ENCODE data around the gene PARN. TPM values are rescaled to one million over a fixed set of nuclear protein-coding genes. Genes with fewer than 3 reads are reported as not detected.
"Not testable (repeated sequence)": the region's sequence is repeated elsewhere in the genome, so short reads cannot be mapped to it uniquely, and the experiment has no call there.

PARN gene
- total and polyA plus RNA-seq, 7 donors, result 10.3 to 20.9 (median 14.1) TPM

DNA sequence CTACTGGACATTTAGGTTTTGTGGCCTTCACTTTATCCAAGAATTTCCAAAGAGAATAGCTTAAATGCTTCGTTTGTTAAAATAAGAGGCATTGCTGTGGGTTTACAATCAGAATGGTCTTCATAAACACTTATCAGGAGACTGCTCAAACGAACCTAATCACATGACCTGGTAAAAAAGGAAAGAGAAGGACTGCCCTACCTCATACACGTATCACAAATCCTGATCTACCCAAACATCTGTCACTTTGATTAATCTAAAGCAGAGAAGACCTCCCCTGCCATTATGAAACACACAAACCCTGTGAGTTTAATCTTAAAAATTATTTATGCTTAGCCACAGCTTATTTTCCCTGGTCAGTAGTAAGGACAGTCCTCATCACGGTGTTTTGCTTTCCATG is 76.6 kb downstream of the PARN start:
- H3K27me3 ChIP-seq (ENCODE audit: insufficient read depth in 3 of 3, low read length in 2 of 3), result no peaks in the 10 kb centered on the region
- intact Hi-C loops (cut with DNase I), result no loop called here
- ATAC-seq, result no peak
- TF ChIP-seq, protein P1, sequence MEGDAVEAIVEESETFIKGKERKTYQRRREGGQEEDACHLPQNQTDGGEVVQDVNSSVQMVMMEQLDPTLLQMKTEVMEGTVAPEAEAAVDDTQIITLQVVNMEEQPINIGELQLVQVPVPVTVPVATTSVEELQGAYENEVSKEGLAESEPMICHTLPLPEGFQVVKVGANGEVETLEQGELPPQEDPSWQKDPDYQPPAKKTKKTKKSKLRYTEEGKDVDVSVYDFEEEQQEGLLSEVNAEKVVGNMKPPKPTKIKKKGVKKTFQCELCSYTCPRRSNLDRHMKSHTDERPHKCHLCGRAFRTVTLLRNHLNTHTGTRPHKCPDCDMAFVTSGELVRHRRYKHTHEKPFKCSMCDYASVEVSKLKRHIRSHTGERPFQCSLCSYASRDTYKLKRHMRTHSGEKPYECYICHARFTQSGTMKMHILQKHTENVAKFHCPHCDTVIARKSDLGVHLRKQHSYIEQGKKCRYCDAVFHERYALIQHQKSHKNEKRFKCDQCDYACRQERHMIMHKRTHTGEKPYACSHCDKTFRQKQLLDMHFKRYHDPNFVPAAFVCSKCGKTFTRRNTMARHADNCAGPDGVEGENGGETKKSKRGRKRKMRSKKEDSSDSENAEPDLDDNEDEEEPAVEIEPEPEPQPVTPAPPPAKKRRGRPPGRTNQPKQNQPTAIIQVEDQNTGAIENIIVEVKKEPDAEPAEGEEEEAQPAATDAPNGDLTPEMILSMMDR (IDR thresholded peaks at IDR 0.05), result no peak
- H3K9me3 ChIP-seq, result no peaks in the 10 kb centered on the region
- peaks cover 16% of the 10 kb centered on the region for H3K4me1 ChIP-seq
- H3K4me3 ChIP-seq, result no peak overlapping the region
- no peak overlapping the region for H3K27ac ChIP-seq
- DNase-seq, result no peak
- H3K36me3 ChIP-seq (ENCODE audit: insufficient read depth in 1 of 2, low read depth in 1 of 2), result peaks cover 0 to 47% of the 10 kb centered on the region in 2 donors
- 60 to 87% (median 69%) methylated on average over 4 of the region's 4 CpGs for WGBS, 3 donors

DNA sequence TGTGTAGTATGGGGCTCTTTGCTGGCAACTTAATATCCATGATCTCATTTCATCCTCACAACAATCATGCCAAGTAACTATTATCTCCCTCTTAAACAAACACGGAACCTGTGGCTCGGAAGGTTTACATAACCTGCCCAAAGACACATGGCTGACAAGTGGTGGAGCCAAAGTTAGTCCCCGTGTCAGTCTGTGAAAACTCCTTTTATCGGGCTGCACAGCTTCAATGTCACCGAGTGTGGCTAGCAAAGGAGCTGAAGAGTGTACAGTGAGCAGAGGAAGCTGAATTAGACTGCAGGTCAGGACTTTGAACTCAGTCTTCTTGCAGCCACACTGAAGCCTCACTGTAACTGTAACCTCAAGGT is 80.3 kb downstream of the PARN start:
- DNase-seq (no peak), ATAC-seq (peak in 3 of 4 donors; percentile 40 to 61 (median 59))
- H3K27ac ChIP-seq, result peak overlapping the region; percentile 26
- no peaks in the 10 kb centered on the region for H3K27me3 ChIP-seq (ENCODE audit: insufficient read depth in 3 of 3, low read length in 2 of 3)
- peaks cover 0 to 38% of the 10 kb centered on the region in 2 donors for H3K36me3 ChIP-seq (ENCODE audit: insufficient read depth in 1 of 2, low read depth in 1 of 2)
- no peaks in the 10 kb centered on the region for H3K9me3 ChIP-seq
- H3K4me1 ChIP-seq, result peaks cover 16% of the 10 kb centered on the region
- intact Hi-C loops (cut with DNase I), result no loop called here
- TF ChIP-seq, protein P1 (IDR thresholded peaks at IDR 0.05), result no peak
- no peak overlapping the region for H3K4me3 ChIP-seq
- 30 to 53% (median 31%) methylated on average over 5 of the region's 5 CpGs for WGBS, 3 donors

DNA sequence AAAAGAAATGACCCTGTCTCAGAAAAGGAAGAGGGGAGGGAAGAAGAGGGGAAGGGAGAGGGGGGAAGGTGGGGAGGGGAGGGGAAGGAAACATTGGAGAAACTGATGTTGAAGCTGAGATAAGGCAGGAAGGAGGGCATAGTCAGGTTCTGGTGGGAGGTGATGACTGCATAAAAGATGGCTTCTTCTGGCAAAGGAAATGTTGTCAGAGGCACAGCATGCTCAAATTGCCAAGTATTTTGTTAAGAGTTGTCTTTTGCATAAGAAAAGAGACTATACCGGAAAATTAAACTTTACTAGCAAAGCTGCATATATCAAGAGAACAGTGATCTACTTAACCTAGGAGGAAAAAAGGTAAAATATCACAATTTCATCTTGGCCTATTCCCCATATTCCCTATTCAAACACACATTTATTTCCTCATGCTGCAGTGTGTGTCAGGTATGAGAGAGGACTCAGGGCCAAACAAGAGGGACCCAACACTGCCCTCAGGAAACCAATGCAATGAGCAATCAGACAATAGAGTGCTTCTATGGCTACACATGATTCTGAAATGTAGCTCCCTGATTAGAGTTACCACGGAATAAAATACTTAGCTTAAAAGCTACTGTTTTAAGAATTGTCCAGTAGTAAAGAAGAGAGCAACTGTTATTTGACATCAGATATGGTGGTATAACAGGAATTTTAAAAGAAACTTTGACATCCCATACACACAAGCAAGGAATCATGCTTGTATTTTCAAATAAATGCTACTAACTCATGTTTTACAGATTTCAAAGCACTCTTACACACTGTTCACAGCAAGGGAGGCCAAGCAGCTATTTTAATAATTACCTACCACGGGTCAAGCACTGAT is 80.9 kb downstream of the PARN start:
- TF ChIP-seq, protein P1 (IDR thresholded peaks at IDR 0.05), result no peak
- 51 to 73% (median 57%) methylated on average over 3 of the region's 3 CpGs for WGBS, 3 donors
- no peaks in the 10 kb centered on the region for H3K9me3 ChIP-seq
- no peak overlapping the region for H3K4me3 ChIP-seq
- H3K27ac ChIP-seq, result peak overlapping the region; percentile 26
- ATAC-seq, result peak in 2 of 4 donors; percentile 30 to 36
- intact Hi-C loops (cut with DNase I), result no loop called here
- H3K4me1 ChIP-seq, result peaks cover 16% of the 10 kb centered on the region
- H3K36me3 ChIP-seq (ENCODE audit: insufficient read depth in 1 of 2, low read depth in 1 of 2), result peaks cover 0 to 34% of the 10 kb centered on the region in 2 donors
- no peaks in the 10 kb centered on the region for H3K27me3 ChIP-seq (ENCODE audit: insufficient read depth in 3 of 3, low read length in 2 of 3)
- no peak for DNase-seq

DNA sequence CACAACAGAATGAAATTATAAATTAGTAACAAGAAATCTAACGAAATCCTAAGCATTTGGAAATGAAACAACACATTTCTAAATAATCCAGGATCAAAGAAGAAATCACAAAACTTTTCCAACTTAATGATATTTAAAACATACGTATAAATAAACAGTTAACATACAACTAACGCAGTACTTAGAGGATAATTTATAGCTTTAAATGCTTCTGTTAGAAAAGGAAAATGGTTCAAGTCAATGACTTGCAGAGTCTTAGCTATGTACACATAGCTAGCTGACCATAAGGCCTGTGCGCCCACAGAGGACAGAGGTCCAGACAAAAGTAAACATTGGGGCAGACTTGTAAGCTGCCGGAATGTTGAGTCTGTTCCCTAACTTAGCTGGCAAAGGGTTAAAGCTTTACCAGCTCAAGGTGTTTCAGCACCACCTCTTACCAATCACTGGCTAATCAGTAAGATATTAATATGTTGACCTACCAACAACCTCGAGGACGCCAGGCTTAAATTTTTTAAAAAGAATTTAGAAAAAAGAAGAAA is 84.6 kb downstream of the PARN start:
- Histone ChIP-seq H3K4me1 (peaks cover 10% of the 10 kb centered on the region), H3K4me3 (no peak overlapping the region), H3K27me3 (ENCODE audit: insufficient read depth in 3 of 3, low read length in 2 of 3) (no peaks in the 10 kb centered on the region), H3K36me3 (ENCODE audit: insufficient read depth in 1 of 2, low read depth in 1 of 2) (peaks cover 0 to 17% of the 10 kb centered on the region in 2 donors), H3K9me3 (no peaks in the 10 kb centered on the region), H3K27ac (no peak overlapping the region)
- intact Hi-C loops (cut with DNase I), result no loop called here
- ATAC-seq (no peak), DNase-seq (no peak)
- WGBS, 3 donors, result 90 to 93% (median 91%) methylated on average over 7 of the region's 7 CpGs
- TF ChIP-seq, protein P1 (IDR thresholded peaks at IDR 0.05), result no peak

DNA sequence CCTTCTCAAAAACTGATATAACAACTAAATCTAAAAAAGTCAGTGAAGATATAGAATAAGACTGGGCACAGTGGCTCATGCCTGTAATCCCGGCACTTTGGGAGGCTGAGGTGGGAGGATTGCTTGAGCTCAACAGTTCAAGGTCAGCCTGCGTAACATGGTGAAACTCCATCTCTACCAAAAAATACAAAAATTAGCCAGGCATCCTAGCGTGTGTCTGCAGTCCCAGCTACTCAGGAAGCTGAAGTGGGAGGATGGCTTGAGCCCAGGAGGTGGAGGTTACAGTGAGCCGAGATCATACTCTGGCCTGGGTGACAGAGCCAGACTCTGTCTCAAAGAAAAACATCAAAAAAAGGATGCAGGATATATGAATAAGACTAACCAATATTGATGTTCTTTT is 85.2 kb downstream of the PARN start:
- H3K4me3 ChIP-seq; H3K9me3 ChIP-seq; ATAC-seq; H3K27me3 ChIP-seq (ENCODE audit: insufficient read depth in 3 of 3, low read length in 2 of 3); H3K4me1 ChIP-seq; intact Hi-C loops (cut with DNase I); DNase-seq; H3K27ac ChIP-seq: not testable (repeated sequence)
- H3K36me3 ChIP-seq (ENCODE audit: insufficient read depth in 1 of 2, low read depth in 1 of 2), result peaks cover 0 to 17% of the 10 kb centered on the region in 2 donors
- 81 to 88% (median 83%) methylated on average over 4 of the region's 4 CpGs for WGBS, 3 donors

Data from psoas muscle (tissue), 8 donors.